Brain pericyte (primary cell): ENCODE measurements around the gene PNISR.
A peak's percentile ranks its signal among the peaks of the same experiment; 100 is the strongest.

Source experiments
- DNase-seq: peaks from one replicate; pipeline ENCODE4 v3.0.0-alpha.2; 2012; ENCODE audit warnings: low read depth, low spot score

PNISR gene

GRCh38 chr6:99409672-99410071, 15.4 kb downstream of the PNISR start:
- DNase-seq: no peak

GRCh38 chr6:99407076-99407475, 18.0 kb downstream of the PNISR start:
- no peak for DNase-seq

DNA sequence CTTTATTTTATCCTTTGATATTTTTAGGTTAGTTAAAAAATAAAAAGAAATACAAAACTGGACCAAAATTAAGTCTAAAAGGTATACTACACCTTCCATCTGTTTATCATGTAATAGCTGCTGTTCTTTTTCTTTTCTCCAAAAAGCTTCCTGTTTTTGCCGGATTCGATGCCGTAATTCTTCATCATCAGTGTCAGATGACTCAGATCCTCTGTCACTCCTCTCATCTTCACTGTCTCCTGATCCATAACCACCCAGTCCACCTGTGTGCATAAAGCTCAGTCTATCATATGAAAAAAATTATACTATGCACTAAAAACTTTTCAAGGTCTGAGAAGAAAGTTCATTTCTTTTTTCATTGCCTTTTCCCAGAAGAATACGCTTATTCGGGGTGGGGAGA, 22.7 kb downstream of the PNISR start:
- no peak for DNase-seq

DNA sequence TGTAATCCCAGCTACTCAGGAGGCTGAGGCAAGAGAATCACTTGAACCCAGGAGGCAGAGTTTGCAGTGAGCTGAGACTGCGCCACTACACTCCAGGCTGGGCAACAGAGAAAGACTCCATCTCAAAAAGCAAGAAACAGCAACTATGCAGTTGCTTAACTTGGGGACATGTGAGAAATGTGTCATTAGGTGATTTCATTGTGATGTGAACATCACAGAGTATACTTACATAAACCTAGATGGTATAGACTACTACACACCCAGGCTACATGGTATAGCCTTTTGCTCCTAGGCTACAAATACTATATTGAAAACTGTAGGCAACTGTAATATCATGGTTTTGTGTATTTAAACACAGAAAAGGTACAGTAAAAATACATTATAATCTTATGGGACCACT, 27.8 kb downstream of the PNISR start:
- no peak for DNase-seq

- DNase-seq: peak; percentile 32
Observed at GRCh38 chr6:99393698-99394531, 31.2 kb downstream of the PNISR start, which contains the start of gene COQ3. Gene COQ3, minus strand, starts transcription at chr6:99394195. Its CDS starts 16 bp downstream, at chr6:99394179.

- no peak for DNase-seq
Observed at GRCh38 chr6:99393366-99393697, 31.8 kb downstream of the PNISR start.

DNA sequence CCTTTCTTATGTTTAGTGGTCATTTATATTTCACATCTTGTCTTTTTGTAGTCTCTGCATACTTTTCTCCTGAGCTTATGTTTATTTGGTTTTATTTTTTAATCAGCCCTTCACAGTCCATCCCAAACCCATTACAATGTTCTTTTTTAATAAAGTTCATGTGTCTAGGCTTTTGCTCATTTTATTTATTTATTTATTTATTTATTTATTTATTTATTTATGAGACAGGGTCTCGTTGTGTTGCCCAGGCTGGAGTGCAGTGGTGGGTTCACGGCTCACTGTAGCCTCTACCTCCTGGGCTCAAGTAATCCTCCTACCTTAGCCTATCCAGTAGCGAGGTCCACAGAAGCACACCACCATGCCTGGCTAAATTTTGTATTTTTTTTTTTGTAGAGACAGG, 34.2 kb downstream of the PNISR start:
- DNase-seq: no peak

DNA sequence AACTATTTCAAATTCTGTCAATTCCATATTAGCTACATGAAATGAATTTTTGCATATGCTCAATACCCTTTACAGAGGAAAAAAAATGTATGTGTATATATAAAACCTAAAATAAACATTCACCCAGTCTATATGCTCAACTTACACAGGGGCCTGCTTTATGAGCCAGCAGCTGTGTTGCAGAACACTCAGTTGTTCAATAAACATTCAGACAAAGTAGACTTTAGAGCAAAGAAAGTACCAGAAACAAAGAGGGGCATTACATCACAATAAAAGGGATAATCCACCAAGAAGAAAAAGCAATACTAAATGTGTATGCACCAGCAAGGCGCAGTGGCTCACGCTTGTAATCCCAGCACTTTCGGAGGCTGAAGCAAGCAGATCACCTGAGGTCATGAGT, 40.6 kb downstream of the PNISR start:
- DNase-seq: no peak

DNA sequence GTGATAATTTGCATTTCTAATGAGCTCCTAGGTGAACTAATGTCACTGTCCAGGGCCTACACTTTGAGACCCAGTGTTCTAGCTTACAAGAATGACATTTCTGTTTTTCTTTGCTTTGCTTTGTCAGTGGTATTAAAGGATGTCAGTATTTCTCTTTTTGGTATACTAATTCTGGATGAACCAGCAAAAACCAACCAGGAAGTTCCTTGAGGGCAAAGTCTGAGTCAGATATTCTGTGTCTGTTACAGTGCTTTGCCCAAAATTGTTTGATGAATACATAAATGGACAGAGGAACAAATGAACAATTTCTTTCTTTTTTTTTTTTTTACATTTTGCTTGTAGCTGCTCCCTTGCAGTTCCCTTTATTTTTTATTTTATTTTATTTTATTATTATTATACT, 46.5 kb downstream of the PNISR start:
- no peak for DNase-seq

- no peak for DNase-seq
Observed at GRCh38 chr6:99369533-99369932, 55.6 kb downstream of the PNISR start.

DNA sequence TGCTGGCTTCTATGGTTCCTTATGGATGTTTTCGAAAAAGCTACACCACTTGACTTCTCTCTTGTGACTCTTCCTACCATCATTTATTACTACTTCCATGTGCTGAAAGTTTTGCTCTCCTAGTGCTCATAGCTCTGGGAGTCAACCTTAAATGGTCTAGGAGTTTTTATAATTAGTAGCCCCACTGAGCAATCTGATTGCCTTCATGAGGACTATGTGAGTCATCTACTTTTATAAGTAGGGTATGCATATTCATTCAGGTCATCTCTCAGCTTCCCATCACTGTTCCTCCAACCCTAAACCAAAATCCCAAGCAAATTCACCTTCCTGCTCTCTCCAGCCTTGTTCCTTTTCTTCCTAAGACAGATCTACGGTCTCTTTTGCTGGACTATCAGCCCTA, 58.3 kb downstream of the PNISR start:
- DNase-seq: no peak

DNA sequence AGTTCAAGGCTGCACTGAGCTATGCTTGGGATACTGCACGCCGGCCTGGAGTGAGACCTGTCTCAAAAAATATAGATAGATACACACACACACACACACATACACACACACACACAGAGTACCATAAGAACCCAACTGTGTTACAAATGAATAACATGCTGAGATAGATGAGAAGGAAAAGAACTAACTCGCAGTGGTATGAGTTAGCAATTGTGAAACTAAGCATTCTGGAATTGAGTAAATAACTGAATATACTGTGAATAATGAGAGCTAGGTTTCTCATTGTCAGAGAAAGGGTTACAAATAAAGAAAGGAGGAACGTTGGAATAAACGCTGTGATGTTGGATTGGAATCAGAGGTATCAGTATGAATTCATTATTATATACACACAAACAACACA, 61.1 kb downstream of the PNISR start:
- no peak for DNase-seq

DNA sequence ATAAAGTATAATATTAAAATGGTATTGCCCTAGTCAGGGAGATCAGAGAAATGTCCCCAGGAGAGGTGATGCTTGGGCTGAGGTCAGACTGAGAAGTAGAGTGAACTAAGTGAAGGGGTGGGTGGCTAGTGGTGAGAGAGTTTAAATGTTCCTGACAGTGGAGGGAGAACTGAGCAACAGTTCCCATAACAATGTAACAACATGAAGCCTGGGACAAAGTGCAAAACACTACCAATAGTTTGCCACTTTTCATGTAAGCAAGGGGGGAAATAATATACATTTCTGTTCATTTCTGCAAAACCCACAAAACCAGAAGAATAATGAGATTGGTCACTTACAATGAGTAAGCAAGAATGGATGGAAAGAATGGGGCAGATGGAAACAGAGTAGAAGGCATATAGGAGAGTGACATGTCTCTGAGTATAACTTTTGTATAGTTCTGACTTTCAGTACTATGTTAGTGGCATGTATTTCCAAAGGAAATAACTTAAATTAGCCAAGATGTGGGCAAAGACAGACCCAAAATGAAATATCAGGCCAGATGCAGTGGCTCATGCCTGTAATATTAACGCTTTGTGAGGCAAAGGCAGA, 62.3 kb downstream of the PNISR start:
- no peak for DNase-seq

GRCh38 chr6:99359800-99360199, 65.3 kb downstream of the PNISR start:
- no peak for DNase-seq

DNA sequence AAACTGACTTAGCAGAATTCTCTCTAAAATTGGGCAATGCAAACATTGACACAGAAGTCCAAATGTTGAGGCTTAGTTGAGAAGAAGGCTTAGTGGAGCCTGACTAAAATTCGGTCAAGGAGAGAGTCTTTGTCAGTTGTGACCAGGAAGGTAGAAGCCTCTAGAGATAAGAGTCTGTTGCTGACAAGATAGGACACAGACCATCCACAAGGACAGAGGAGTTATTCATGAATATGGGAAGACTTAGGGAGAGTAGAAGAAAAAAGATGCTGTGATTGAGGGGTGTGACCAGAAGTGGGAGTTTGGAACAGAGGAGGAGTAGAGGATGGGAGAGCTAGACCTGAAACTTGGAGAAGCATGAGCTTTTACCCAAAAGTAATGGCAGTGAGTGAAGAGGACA, 68.5 kb downstream of the PNISR start:
- no peak for DNase-seq

GRCh38 chr6:99354983-99355382, 70.1 kb downstream of the PNISR start:
- DNase-seq: no peak

GRCh38 chr6:99353126-99353525, 72.0 kb downstream of the PNISR start:
- no peak for DNase-seq

DNA sequence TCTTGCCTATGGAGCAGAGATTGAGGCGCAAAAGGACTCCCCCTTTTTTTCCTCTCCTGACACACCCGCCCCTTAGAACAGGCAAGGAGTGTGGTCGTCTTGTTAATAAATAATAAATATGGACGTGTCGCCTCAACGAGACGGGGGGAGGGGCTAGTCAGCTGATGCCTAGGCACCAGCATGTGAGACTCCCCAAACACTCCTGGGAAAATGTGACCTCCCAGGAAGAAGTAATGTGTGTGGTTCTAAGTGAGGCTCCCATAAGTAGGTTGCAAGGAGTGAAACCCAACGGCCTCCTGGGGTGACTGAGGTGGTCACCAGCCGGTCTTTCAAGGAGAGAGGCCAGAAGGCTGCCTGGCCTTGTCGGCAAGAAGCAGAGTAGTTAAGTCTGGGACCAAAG, 74.5 kb downstream of the PNISR start:
- DNase-seq: no peak

GRCh38 chr6:99349171-99350141, 75.7 kb downstream of the PNISR start, which contains the start of gene FAXC:
Gene FAXC, minus strand, starts transcription at chr6:99349674. Its CDS starts 302 bp downstream, at chr6:99349372.
- no peak for DNase-seq

GRCh38 chr6:99348288-99349170, 76.6 kb downstream of the PNISR start:
- no peak for DNase-seq
